IMR-90 (cell line): ENCODE data around the gene IFI44L.

Experiments
- CHD1 ChIP-seq: IDR thresholded peaks from 2 replicates; pipeline ENCODE4 v1.6.1; 2012; ENCODE audit warnings: low read depth, low read length, improper control_type of control experiment
- FOS ChIP-seq: fragments of 150-350 bp; IDR thresholded peaks from 2 replicates; pipeline ENCODE4 v1.6.1; 2016; ENCODE audit warnings: low read depth, low read length
- MAZ ChIP-seq: IDR thresholded peaks from 2 replicates; pipeline ENCODE4 v1.6.1; 2012; ENCODE audit warnings: low read depth, mild to moderate bottlenecking, low read length, improper control_type of control experiment, moderate library complexity, borderline replicate concordance
- RCOR1 ChIP-seq: IDR thresholded peaks from 2 replicates; pipeline ENCODE4 v1.6.1; 2012; ENCODE audit warnings: mild to moderate bottlenecking, low read length, improper control_type of control experiment; ENCODE audit not compliant: insufficient replicate concordance
- TF ChIP-seq, protein P1 (sequence below): conservative IDR thresholded peaks from 2 replicates; pipeline ENCODE4 v1.5.1; 2012; ENCODE audit warnings: mild to moderate bottlenecking, low read depth, low read length, improper control_type of control experiment
- TF ChIP-seq, protein P2 (sequence below): fragments of 150-350 bp; IDR thresholded peaks from 2 replicates; pipeline ENCODE4 v1.6.1; 2017; ENCODE audit warnings: mild to moderate bottlenecking, antibody characterized with exemption, low read length, low read depth

DNA sequence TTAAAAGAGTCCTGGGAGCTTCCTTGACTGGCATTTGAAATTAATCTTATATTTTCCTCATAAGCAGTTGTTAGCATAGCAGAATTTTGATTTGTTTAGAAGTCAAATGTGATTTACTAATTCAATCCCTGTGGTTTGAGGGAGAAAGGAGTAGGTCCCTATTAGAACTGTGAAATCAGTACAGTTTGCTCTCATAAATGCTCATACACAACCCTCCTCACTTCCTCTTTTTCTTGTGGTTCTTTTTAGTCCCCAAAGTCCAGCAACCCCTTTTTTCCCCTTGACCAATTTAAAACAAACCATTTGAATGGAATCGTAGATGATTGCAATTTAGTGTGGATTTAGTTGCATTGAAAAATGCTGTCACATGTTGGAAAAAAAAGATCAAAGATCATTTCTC is 20.2 kb downstream of the IFI44L start:
- no peak for TF ChIP-seq CHD1
- no peak for TF ChIP-seq MAZ
- TF ChIP-seq, protein P1, sequence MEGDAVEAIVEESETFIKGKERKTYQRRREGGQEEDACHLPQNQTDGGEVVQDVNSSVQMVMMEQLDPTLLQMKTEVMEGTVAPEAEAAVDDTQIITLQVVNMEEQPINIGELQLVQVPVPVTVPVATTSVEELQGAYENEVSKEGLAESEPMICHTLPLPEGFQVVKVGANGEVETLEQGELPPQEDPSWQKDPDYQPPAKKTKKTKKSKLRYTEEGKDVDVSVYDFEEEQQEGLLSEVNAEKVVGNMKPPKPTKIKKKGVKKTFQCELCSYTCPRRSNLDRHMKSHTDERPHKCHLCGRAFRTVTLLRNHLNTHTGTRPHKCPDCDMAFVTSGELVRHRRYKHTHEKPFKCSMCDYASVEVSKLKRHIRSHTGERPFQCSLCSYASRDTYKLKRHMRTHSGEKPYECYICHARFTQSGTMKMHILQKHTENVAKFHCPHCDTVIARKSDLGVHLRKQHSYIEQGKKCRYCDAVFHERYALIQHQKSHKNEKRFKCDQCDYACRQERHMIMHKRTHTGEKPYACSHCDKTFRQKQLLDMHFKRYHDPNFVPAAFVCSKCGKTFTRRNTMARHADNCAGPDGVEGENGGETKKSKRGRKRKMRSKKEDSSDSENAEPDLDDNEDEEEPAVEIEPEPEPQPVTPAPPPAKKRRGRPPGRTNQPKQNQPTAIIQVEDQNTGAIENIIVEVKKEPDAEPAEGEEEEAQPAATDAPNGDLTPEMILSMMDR, result no peak
- TF ChIP-seq, protein P2, sequence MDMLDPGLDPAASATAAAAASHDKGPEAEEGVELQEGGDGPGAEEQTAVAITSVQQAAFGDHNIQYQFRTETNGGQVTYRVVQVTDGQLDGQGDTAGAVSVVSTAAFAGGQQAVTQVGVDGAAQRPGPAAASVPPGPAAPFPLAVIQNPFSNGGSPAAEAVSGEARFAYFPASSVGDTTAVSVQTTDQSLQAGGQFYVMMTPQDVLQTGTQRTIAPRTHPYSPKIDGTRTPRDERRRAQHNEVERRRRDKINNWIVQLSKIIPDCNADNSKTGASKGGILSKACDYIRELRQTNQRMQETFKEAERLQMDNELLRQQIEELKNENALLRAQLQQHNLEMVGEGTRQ, result no peak
- TF ChIP-seq FOS, result no peak
- TF ChIP-seq RCOR1, result no peak
